Esophagus muscularis mucosa (tissue), 4 donors: ENCODE results near the gene THSD4. TPM values are rescaled to one million over a fixed set of nuclear protein-coding genes. Genes with fewer than 3 reads are reported as not detected.

Experiments
- DNase-seq: peaks from one replicate; pipeline ENCODE4 v3.0.0-alpha.2; 2017; ENCODE audit errors: extremely low spot score
- H3K27ac ChIP-seq, 4 donors: fragments of 200-600 bp; sonication (generic); replicated peaks in 1 of 4; 1 replicate in 3 of 4; 2 replicates in 1 of 4; pipeline ENCODE4 v1.5.1; 2016 to 2019; ENCODE audit warnings: mild to moderate bottlenecking in 1 of 4
- H3K27me3 ChIP-seq, 4 donors: fragments of 200-600 bp; sonication (generic); one replicate each; pipeline versions ENCODE4 v1.5.1 to v1.6.0; 2016 to 2019
- H3K36me3 ChIP-seq, 4 donors: fragments of 200-600 bp; sonication (generic); one replicate each; pipeline ENCODE4 v1.5.1; 2016 to 2019
- H3K4me1 ChIP-seq, 4 donors: fragments of 200-600 bp; sonication (generic); one replicate each; pipeline ENCODE4 v1.5.1; 2016 to 2019
- H3K4me3 ChIP-seq, 4 donors: fragments of 200-600 bp; sonication (generic); 1 replicate in 2 of 4; 2 replicates in 2 of 4; pipeline ENCODE4 v1.5.1; 2016 to 2019; ENCODE audit warnings: mild to moderate bottlenecking in 4 of 4, moderate library complexity in 1 of 4
- H3K9me3 ChIP-seq, 4 donors: fragments of 200-600 bp; sonication (generic); 1 replicate in 3 of 4; 2 replicates in 1 of 4; pipeline ENCODE4 v1.5.1; 2016 to 2019
- CTCF ChIP-seq, 3 experiments: fragments of 200-600 bp in 2 of 3; fragments of 450-650 bp in 1 of 3; sonication (generic) in 2 of 3; IDR thresholded peaks; one replicate each; pipeline ENCODE4 v1.5.1; 2017 to 2019; ENCODE audit warnings: antibody characterized with exemption in 3 of 3, mild to moderate bottlenecking in 2 of 3, moderate library complexity in 1 of 3
- EP300 ChIP-seq: sonication (generic); formaldehyde crosslinking; IDR thresholded peaks from one replicate; pipeline ENCODE4 v1.6.1; 2017; ENCODE audit warnings: antibody characterized with exemption
- POLR2A ChIP-seq: fragments of 450-650 bp; IDR thresholded peaks from one replicate; pipeline ENCODE4 v1.6.1; 2017; ENCODE audit warnings: antibody characterized with exemption, moderate library complexity, mild to moderate bottlenecking, low read depth
- POLR2AphosphoS5 ChIP-seq, 2 donors: sonication (generic); formaldehyde crosslinking; IDR thresholded peaks; one replicate each; pipeline ENCODE4 v1.6.1; 2017; ENCODE audit warnings: antibody characterized with exemption in 2 of 2
- WGBS: methylation state at CpG from one replicate; pipeline ENCODE4 v1.1.5; 2018; 5-methylcytosine and 5-hydroxymethylcytosine counted together
- intact Hi-C: fragments of 100-400 bp; cut with DNase I; formaldehyde crosslinking; loops from one replicate; pipeline ENCODE4 v1.15.1; 2023
- total RNA-seq, 4 donors: library from RNA; depleted of rRNA; stranded (reverse); fragments of >200 nt; gene quantifications; one replicate each; pipeline versions ENCODE4 v1.1.0 to v1.2.1, GENCODE V29; 2016

Gene THSD4
- total RNA-seq, 4 donors from 2014 or later: 3.2 to 6.6 (median 5.6) TPM

GRCh38 chr15:71194286-71194685 lies 79.0 kb downstream of the THSD4 start:
- Histone ChIP-seq H3K27ac (no peak overlapping the region), H3K9me3 (no peaks in the 10 kb centered on the region), H3K27me3 (no peaks in the 10 kb centered on the region), H3K36me3 (no peaks in the 10 kb centered on the region), H3K4me1 (peaks cover 0 to 8% (median 3%) of the 10 kb centered on the region in 4 donors), H3K4me3 (no peak overlapping the region)
- TF ChIP-seq POLR2A (no peak), EP300 (no peak), POLR2AphosphoS5 (IDR thresholded peaks at IDR 0.05) (no peak), CTCF (IDR thresholded peaks at IDR 0.05) (no peak)
- intact Hi-C loops: no loop called here
- no peak for DNase-seq
- 88% methylated on average over 2 of the region's 6 CpGs for whole genome bisulfite sequencing

GRCh38 chr15:71195242-71195641 lies 80.0 kb downstream of the THSD4 start:
- intact Hi-C loops: no loop called here
- WGBS: 93% methylated on average over 1 of the region's 1 CpG

GRCh38 chr15:71197620-71198019 lies 82.3 kb downstream of the THSD4 start:
- Histone ChIP-seq H3K4me3 (no peak overlapping the region), H3K4me1 (peaks cover 0 to 13% (median 3%) of the 10 kb centered on the region in 4 donors), H3K27ac (no peak overlapping the region), H3K27me3 (no peaks in the 10 kb centered on the region), H3K36me3 (no peaks in the 10 kb centered on the region), H3K9me3 (no peaks in the 10 kb centered on the region)
- TF ChIP-seq EP300 (no peak), POLR2AphosphoS5 (IDR thresholded peaks at IDR 0.05) (no peak), CTCF (IDR thresholded peaks at IDR 0.05) (no peak), POLR2A (no peak)
- intact Hi-C loops: no loop called here
- 96% methylated on average over 3 of the region's 3 CpGs for WGBS
- no peak for DNase-seq

More at GRCh38 chr15:71195242-71195641, 80.0 kb downstream of the THSD4 start:
- Histone ChIP-seq H3K27me3 (no peaks in the 10 kb centered on the region), H3K4me1 (peaks cover 0 to 8% (median 3%) of the 10 kb centered on the region in 4 donors), H3K9me3 (no peaks in the 10 kb centered on the region), H3K27ac (no peak overlapping the region), H3K36me3 (no peaks in the 10 kb centered on the region), H3K4me3 (no peak overlapping the region)
- no peak for TF ChIP-seq POLR2A
- TF ChIP-seq EP300: no peak
- no peak for TF ChIP-seq POLR2AphosphoS5 (IDR thresholded peaks at IDR 0.05)
- TF ChIP-seq CTCF (IDR thresholded peaks at IDR 0.05): no peak
- no peak for DNase-seq

GRCh38 chr15:71198846-71199245 lies 83.6 kb downstream of the THSD4 start:
- TF ChIP-seq EP300: no peak
- H3K27me3 ChIP-seq: no peaks in the 10 kb centered on the region
- no peak overlapping the region for H3K27ac ChIP-seq
- intact Hi-C loops: no loop called here
- no peak for DNase-seq
- H3K4me3 ChIP-seq: no peak overlapping the region
- H3K36me3 ChIP-seq: no peaks in the 10 kb centered on the region
- 78% methylated on average over 3 of the region's 3 CpGs for WGBS
- H3K4me1 ChIP-seq: peaks cover 0 to 15% (median 3%) of the 10 kb centered on the region in 4 donors
- H3K9me3 ChIP-seq: no peaks in the 10 kb centered on the region

- Histone ChIP-seq H3K4me1 (peaks cover 0 to 19% (median 3%) of the 10 kb centered on the region in 4 donors), H3K36me3 (no peaks in the 10 kb centered on the region), H3K27ac (no peak overlapping the region), H3K9me3 (no peaks in the 10 kb centered on the region), H3K27me3 (no peaks in the 10 kb centered on the region), H3K4me3 (no peak overlapping the region)
- 89% methylated on average over 6 of the region's 6 CpGs for WGBS
- no peak for TF ChIP-seq POLR2A
- no peak for DNase-seq
- intact Hi-C loops: no loop called here
Measured at GRCh38 chr15:71199384-71200351, 84.4 kb downstream of the THSD4 start.
